GM12878 (cell line): Measurements from ENCODE around the gene GRM5. TPM values are rescaled to one million over a fixed set of nuclear protein-coding genes. Genes with fewer than 3 reads are reported as not detected.

ENCODE experiments used
- ATAC-seq: fragments of 200-7000 bp; cut with Tn5 transposase; 3 replicates; pipeline ENCODE4 v1.9.1; 2020; ENCODE audit warnings: mild to moderate bottlenecking, moderate library complexity
- BruUV-seq: library from RNA; stranded (reverse); fragments of 400-500 nt; replicated peaks from 2 replicates; lab custom pipeline; 2021; lab: Mats Ljungman, UMichigan
- CTCF ChIA-PET: fragments of 300-600 bp; sonication (Branson Sonifier 250); formaldehyde crosslinking; extraction: SDS; loops from one replicate; lab custom pipeline; 2021; ENCODE audit warnings: inconsistent platforms; lab: Yijun Ruan, JAX
- POLR2A ChIA-PET: fragments of 350-600 bp; formaldehyde crosslinking; extraction: SDS; loops from one replicate; lab custom pipeline; 2021; ENCODE audit warnings: inconsistent platforms; lab: Charles Lee
- RAD21 ChIA-PET: fragments of 300-600 bp; sonication (Branson Sonifier 250); formaldehyde crosslinking; loops from one replicate; lab custom pipeline; 2023; ENCODE audit warnings: antibody characterized with exemption; ENCODE audit not compliant: unreplicated experiment; lab: Charles Lee
- SMC1A ChIA-PET: fragments of 300-600 bp; sonication (Branson Sonifier 250); formaldehyde crosslinking; loops from one replicate; lab custom pipeline; 2023; ENCODE audit not compliant: unreplicated experiment, uncharacterized antibody; lab: Charles Lee
- DNase-seq: peaks from one replicate; pipeline ENCODE4 v3.0.0-alpha.2; 2011; ENCODE audit warnings: low read depth, low spot score
- FAIRE-seq: peaks from 3 replicates; lab custom pipeline; 2011; peaks lifted over from hg19 to GRCh38; lab: Jason Lieb, UNC
- H2AFZ ChIP-seq: 2 replicates; pipeline ENCODE4 v1.6.0; 2011; ENCODE audit warnings: low read depth, low read length, control low read depth; ENCODE audit not compliant: control insufficient read depth
- H3K27ac ChIP-seq: 2 replicates; pipeline ENCODE4 v1.5.1; 2011; ENCODE audit warnings: control low read depth; ENCODE audit not compliant: control insufficient read depth, insufficient read depth
- H3K27me3 ChIP-seq, 2 experiments: replicated peaks in 1 of 2; 2 replicates each; pipeline versions ENCODE4 v1.6.0 to v1.6.1; 2011; ENCODE audit warnings: low read length in 1 of 2; ENCODE audit not compliant: control insufficient read depth in 2 of 2, insufficient read depth in 2 of 2
- H3K36me3 ChIP-seq, 2 experiments: 2 replicates each; pipeline ENCODE4 v1.5.1; 2011; ENCODE audit warnings: low read length in 1 of 2; ENCODE audit not compliant: control insufficient read depth in 2 of 2, insufficient read depth in 2 of 2
- H3K4me1 ChIP-seq: 2 replicates; pipeline ENCODE4 v1.6.1; 2011; ENCODE audit warnings: mild to moderate bottlenecking, low read length, moderate library complexity, mixed read lengths; ENCODE audit not compliant: control insufficient read depth, insufficient read depth
- H3K4me2 ChIP-seq: 2 replicates; pipeline ENCODE4 v1.6.0; 2011; ENCODE audit warnings: control low read depth; ENCODE audit not compliant: control insufficient read depth, insufficient read depth
- H3K4me3 ChIP-seq: fragments of 200-600 bp; sonication (generic); 2 replicates; pipeline ENCODE4 v1.5.1; 2016
- H3K79me2 ChIP-seq: 2 replicates; pipeline ENCODE4 v1.6.0; 2011; ENCODE audit warnings: low read length; ENCODE audit not compliant: control insufficient read depth, insufficient read depth
- H3K9ac ChIP-seq: 2 replicates; pipeline ENCODE4 v1.8.0; 2011; ENCODE audit warnings: low read length, control low read depth, mixed read lengths; ENCODE audit not compliant: control insufficient read depth, insufficient read depth
- H3K9me3 ChIP-seq: replicated peaks from 3 replicates; pipeline ENCODE4 v1.5.1; 2011; ENCODE audit warnings: mild to moderate bottlenecking, low read length; ENCODE audit not compliant: control insufficient read depth, insufficient read depth
- H4K20me1 ChIP-seq: 2 replicates; pipeline ENCODE4 v1.6.0; 2011; ENCODE audit not compliant: control insufficient read depth, insufficient read depth
- ASH2L ChIP-seq: fragments of 300-600, 200-600 bp; sonication (generic); IDR thresholded peaks from 2 replicates; pipeline ENCODE4 v1.6.1; 2017; ENCODE audit warnings: low read depth, mild to moderate bottlenecking, borderline replicate concordance
- CTCF ChIP-seq, 3 experiments: IDR thresholded peaks in 2 of 3; conservative IDR thresholded peaks in 1 of 3; 2 replicates each; pipeline ENCODE4 v1.5.1; 2011; ENCODE audit warnings: low read depth in 3 of 3, low read length in 3 of 3, mild to moderate bottlenecking in 3 of 3, control low read depth in 2 of 3, moderate library complexity in 2 of 3, inconsistent platforms in 1 of 3, mixed read lengths in 1 of 3; ENCODE audit not compliant: control insufficient read depth in 2 of 3, insufficient read depth in 1 of 3; ENCODE audit errors: extremely low read depth in 1 of 3
- E2F8 ChIP-seq: fragments of 450-650 bp; IDR thresholded peaks from 2 replicates; pipeline ENCODE4 v1.6.1; 2018; ENCODE audit warnings: mild to moderate bottlenecking, low read depth, moderate library complexity; ENCODE audit not compliant: partially characterized antibody
- IRF4 ChIP-seq: IDR thresholded peaks from 2 replicates; pipeline ENCODE4 v1.6.1; 2011; ENCODE audit warnings: low read depth, low read length
- KLF5 ChIP-seq: fragments of 450-650 bp; IDR thresholded peaks from 2 replicates; pipeline ENCODE4 v1.6.1; 2014; ENCODE audit warnings: mild to moderate bottlenecking; ENCODE audit not compliant: partially characterized antibody
- PBX3 ChIP-seq: IDR thresholded peaks from 2 replicates; pipeline ENCODE4 v1.6.1; 2011; ENCODE audit warnings: mild to moderate bottlenecking, low read depth, low read length, moderate library complexity; ENCODE audit not compliant: insufficient replicate concordance
- POLR2AphosphoS5 ChIP-seq: IDR thresholded peaks from 2 replicates; pipeline ENCODE4 v1.6.1; 2011; ENCODE audit warnings: mild to moderate bottlenecking, low read length, inconsistent platforms
- RAD21 ChIP-seq: IDR thresholded peaks from 2 replicates; pipeline ENCODE4 v1.6.1; 2011; ENCODE audit warnings: mild to moderate bottlenecking, low read depth, low read length, moderate library complexity; ENCODE audit not compliant: insufficient read depth
- SMC3 ChIP-seq: IDR thresholded peaks from 2 replicates; pipeline ENCODE4 v1.6.1; 2011; ENCODE audit warnings: low read length, improper control_type of control experiment, borderline replicate concordance
- TCF12 ChIP-seq: IDR thresholded peaks from 2 replicates; pipeline ENCODE4 v1.6.1; 2011; ENCODE audit warnings: low read depth, mild to moderate bottlenecking, low read length
- WGBS: methylation state at CpG from one replicate; pipeline ENCODE4 v1.1.6; 2016; ENCODE audit warnings: low lambda C conversion rate; ENCODE audit not compliant: insufficient replicate concordance, insufficient coverage; ENCODE audit errors: missing lambda C conversion rate; 5-methylcytosine and 5-hydroxymethylcytosine counted together
- in situ Hi-C: fragments of 300-500 bp; cut with MboI; formaldehyde crosslinking; loops from 9 replicates; pipeline ENCODE4 v1.14.3; 2018; ENCODE audit warnings: mixed read lengths
- intact Hi-C: fragments of 100-400 bp; cut with micrococcal nuclease; formaldehyde crosslinking; loops from one replicate; pipeline ENCODE4 v1.14.2; 2022; ENCODE audit not compliant: unreplicated experiment
- polyA plus RNA-seq, 11 experiments: library from polyadenylated mRNA; depleted of rRNA in 4 of 11; unstranded in 6 of 11; stranded (reverse) in 5 of 11; fragments of >200 nt; fragmentation: Nextera tagmentation in 4 of 11; fragmentation: Illumina TruSeq in 1 of 11; extraction: Ambion mirVana in 4 of 11; extraction: Trizol in 1 of 11; gene quantifications; 1 replicate in 1 of 11; 2 replicates in 10 of 11; pipeline versions ENCODE4 v1.2.1 to v1.2.3, GENCODE V29; 2011 to 2016; ENCODE audit warnings: inconsistent platforms in 2 of 11, missing spikeins in 2 of 11, low read depth in 1 of 11
- total RNA-seq, 4 experiments: library from RNA; depleted of rRNA in 3 of 4; stranded (reverse); fragments of >200 nt in 3 of 4; fragmentation: Illumina TruSeq in 1 of 4; extraction: Trizol in 1 of 4; gene quantifications; 2 replicates each; pipeline versions ENCODE4 v1.2.1 to v1.2.3, GENCODE V29; 2013 to 2021
- TF ChIP-seq, protein P1 (sequence below): fragments of 450-650 bp; IDR thresholded peaks from 2 replicates; pipeline ENCODE4 v1.6.1; 2017; ENCODE audit warnings: antibody characterized with exemption, mild to moderate bottlenecking, moderate library complexity
- TF ChIP-seq, protein P2 (sequence below): IDR thresholded peaks from 2 replicates; pipeline ENCODE4 v1.6.1; 2012; ENCODE audit warnings: low read depth, low read length, improper control_type of control experiment

Gene GRM5
- total and polyA plus RNA-seq, 10 of the 15 experiments (the other 5 are each of a cell fraction or from before 2014, with no cell fraction given), result not detected

DNA sequence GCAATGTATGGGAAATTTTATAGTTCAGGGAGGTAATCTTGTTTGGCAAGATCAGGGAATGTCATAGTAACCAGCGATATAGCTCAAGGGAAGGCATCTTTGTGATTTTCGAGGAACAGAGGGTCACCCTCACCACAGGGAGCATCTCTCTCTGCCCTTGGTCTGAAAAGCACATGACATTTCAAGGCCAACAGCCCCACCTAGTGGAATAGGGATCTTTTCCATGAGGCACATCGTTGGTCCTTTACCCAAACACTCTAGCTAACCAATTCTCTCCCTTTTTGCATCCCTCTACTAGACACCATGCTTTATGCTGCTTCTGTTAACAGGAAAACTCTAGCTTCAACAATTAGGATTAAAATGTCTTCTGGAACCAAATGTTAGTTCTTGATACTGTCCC lies 179.0 kb downstream of the GRM5 start:
- peak; percentile 11 for DNase-seq
- TF ChIP-seq TCF12 (no peak), PBX3 (no peak), RAD21 (peak; percentile 80), SMC3 (peak; percentile 45; the same call in 1 of the 2 replicates), CTCF (IDR thresholded peaks at IDR 0.05 in 2 of 3, conservative IDR thresholded peaks at IDR 0.05 in 1 of 3; ENCODE audit: control insufficient read depth in 2 of 3, extremely low read depth in 1 of 3, insufficient read depth in 1 of 3, low read depth in 3 of 3, low read length in 3 of 3) (peak; percentile 62 to 64 (median 62); a peak in 5 of 6 replicates), KLF5 (no peak), ASH2L (no peak), POLR2AphosphoS5 (no peak), E2F8 (no peak), IRF4 (0 out of 2 replicates have a peak, but pooled peaks have one; percentile 24)
- TF ChIP-seq, protein P1, sequence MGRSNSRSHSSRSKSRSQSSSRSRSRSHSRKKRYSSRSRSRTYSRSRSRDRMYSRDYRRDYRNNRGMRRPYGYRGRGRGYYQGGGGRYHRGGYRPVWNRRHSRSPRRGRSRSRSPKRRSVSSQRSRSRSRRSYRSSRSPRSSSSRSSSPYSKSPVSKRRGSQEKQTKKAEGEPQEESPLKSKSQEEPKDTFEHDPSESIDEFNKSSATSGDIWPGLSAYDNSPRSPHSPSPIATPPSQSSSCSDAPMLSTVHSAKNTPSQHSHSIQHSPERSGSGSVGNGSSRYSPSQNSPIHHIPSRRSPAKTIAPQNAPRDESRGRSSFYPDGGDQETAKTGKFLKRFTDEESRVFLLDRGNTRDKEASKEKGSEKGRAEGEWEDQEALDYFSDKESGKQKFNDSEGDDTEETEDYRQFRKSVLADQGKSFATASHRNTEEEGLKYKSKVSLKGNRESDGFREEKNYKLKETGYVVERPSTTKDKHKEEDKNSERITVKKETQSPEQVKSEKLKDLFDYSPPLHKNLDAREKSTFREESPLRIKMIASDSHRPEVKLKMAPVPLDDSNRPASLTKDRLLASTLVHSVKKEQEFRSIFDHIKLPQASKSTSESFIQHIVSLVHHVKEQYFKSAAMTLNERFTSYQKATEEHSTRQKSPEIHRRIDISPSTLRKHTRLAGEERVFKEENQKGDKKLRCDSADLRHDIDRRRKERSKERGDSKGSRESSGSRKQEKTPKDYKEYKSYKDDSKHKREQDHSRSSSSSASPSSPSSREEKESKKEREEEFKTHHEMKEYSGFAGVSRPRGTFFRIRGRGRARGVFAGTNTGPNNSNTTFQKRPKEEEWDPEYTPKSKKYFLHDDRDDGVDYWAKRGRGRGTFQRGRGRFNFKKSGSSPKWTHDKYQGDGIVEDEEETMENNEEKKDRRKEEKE, result no peak
- TF ChIP-seq, protein P2, sequence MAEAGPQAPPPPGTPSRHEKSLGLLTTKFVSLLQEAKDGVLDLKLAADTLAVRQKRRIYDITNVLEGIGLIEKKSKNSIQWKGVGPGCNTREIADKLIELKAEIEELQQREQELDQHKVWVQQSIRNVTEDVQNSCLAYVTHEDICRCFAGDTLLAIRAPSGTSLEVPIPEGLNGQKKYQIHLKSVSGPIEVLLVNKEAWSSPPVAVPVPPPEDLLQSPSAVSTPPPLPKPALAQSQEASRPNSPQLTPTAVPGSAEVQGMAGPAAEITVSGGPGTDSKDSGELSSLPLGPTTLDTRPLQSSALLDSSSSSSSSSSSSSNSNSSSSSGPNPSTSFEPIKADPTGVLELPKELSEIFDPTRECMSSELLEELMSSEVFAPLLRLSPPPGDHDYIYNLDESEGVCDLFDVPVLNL, result no peak

More for the DNA sequence above, 179.0 kb downstream of the GRM5 start:
- Histone ChIP-seq H3K9me3 (no peaks in the 10 kb centered on the region), H3K36me3 (no peaks in the 10 kb centered on the region), H3K27ac (no peak overlapping the region), H3K4me3 (no peak overlapping the region), H3K27me3 (no peaks in the 10 kb centered on the region), H3K9ac (no peak overlapping the region), H3K4me2 (no peak overlapping the region), H3K79me2 (no peaks in the 10 kb centered on the region), H3K4me1 (no peaks in the 10 kb centered on the region), H2AFZ (no peak overlapping the region), H4K20me1 (no peaks in the 10 kb centered on the region)
- CTCF ChIA-PET, result interaction anchor here (0.8 to 4.6 kb wide), 16 partner anchors 35 to 871 kb away, joined by 3 to 28 read pairs (median 4); no protein-coding TSS in a partner anchor
- in situ Hi-C loops, result loop anchor here (10.0 to 25.0 kb wide), 3 partner anchors 342 to 1524 kb away; no protein-coding TSS in a partner anchor
- no TSS peak for BruUV-seq
- intact Hi-C loops, result loop anchor here (1.0 to 10.0 kb wide), 5 partner anchors 334 to 1162 kb away; no protein-coding TSS in a partner anchor
- POLR2A ChIA-PET, result no interaction called here
- SMC1A ChIA-PET, result interaction anchor here (0.6 to 1.9 kb wide), 4 partner anchors 337 to 870 kb away, joined by 3 to 8 read pairs (median 4); no protein-coding TSS in a partner anchor
- ATAC-seq (peak; percentile 98), FAIRE-seq (no peak)
- WGBS, result 13% methylated on average over 3 of the region's 3 CpGs
- RAD21 ChIA-PET, result interaction anchor here (0.6 to 2.2 kb wide), 7 partner anchors 12 to 1164 kb away, joined by 3 to 14 read pairs (median 3); no protein-coding TSS in a partner anchor
